Measurements from ENCODE around the gene CEP70.

DNA sequence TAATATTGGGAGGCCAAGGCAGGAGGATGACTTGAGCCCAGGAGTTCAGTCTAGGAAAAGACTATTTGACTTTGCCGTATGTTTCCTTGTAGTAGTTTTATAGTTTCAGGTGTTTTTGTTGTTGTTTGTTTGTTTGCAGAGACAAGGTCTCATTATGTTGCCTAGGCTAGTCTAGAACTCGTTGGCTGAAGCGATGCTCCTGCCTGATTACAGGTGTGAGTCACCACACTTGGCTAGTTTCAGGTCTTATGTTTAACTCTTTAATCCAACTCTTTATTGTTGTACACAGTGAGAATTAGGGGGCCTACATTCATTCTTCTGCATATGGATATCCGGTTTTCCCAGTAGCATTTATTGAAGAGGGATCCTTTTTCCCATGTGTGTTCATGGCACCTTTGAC, 46.5 kb upstream of the CEP70 start:
- TF ChIP-seq TOX (CRISPR knock-in tag; IDR thresholded peaks at IDR 0.05; ENCODE audit: borderline replicate concordance), result no peak
- TF ChIP-seq, protein P1, sequence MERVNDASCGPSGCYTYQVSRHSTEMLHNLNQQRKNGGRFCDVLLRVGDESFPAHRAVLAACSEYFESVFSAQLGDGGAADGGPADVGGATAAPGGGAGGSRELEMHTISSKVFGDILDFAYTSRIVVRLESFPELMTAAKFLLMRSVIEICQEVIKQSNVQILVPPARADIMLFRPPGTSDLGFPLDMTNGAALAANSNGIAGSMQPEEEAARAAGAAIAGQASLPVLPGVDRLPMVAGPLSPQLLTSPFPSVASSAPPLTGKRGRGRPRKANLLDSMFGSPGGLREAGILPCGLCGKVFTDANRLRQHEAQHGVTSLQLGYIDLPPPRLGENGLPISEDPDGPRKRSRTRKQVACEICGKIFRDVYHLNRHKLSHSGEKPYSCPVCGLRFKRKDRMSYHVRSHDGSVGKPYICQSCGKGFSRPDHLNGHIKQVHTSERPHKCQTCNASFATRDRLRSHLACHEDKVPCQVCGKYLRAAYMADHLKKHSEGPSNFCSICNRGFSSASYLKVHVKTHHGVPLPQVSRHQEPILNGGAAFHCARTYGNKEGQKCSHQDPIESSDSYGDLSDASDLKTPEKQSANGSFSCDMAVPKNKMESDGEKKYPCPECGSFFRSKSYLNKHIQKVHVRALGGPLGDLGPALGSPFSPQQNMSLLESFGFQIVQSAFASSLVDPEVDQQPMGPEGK (CRISPR knock-in tag; IDR thresholded peaks at IDR 0.05; ENCODE audit: borderline replicate concordance), result no peak
- TF ChIP-seq BACH2 (CRISPR knock-in tag; IDR thresholded peaks at IDR 0.05; ENCODE audit: borderline replicate concordance), result no peak
- no peak for TF ChIP-seq ARNTL (CRISPR knock-in tag; IDR thresholded peaks at IDR 0.05; ENCODE audit: borderline replicate concordance, low read depth)
